ENCODE data around the gene CGB1. TPM values are rescaled to one million over a fixed set of nuclear protein-coding genes. Genes with fewer than 3 reads are reported as not detected.

The CGB1 gene
- polyA plus RNA-seq, 1 experiment, result not detected

GRCh38 chr19:48986211-48986610, 50.5 kb downstream of the CGB1 start:
- Histone ChIP-seq H3K27me3 (ENCODE audit: control insufficient read depth, insufficient read depth, low read length) (no peaks in the 10 kb centered on the region), H3K4me3 (ENCODE audit: low read depth, low read length) (no peak overlapping the region), H3K36me3 (ENCODE audit: control insufficient read depth, insufficient read depth, low read length) (peaks cover 51% of the 10 kb centered on the region)
- DNase-seq (ENCODE audit: low read depth), result no peak
- no peak for TF ChIP-seq CTCF (IDR thresholded peaks at IDR 0.05; ENCODE audit: insufficient read depth, low read depth, low read length)
- CTCF ChIA-PET, result interaction anchor here (1.8 kb wide), 1 partner anchor 16 kb away, joined by 5 read pairs; no protein-coding TSS in a partner anchor
- POLR2A ChIA-PET, result no interaction called here

DNA sequence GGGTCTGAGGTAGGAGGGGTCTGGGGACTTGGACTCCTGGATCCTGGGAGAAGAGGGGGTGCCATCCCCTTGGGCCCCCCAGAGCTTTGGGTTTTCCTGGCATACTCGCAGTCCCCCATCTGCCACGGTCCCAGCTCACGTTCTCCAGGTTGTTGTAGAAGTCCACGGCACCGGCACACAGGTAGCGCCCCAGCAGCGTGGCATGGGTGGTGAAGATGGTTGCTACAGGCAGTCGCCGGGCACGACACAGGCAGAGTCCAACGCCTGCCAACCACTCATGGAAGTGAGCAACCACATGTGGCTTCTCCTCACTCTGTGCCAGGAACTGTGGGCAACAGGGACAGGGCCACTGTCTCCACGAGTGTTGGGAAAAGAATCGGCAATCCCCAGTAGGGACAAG, 51.0 kb downstream of the CGB1 start:
- ChIA-PET CTCF (no interaction called here), POLR2A (no interaction called here)
- Histone ChIP-seq H3K36me3 (ENCODE audit: control insufficient read depth, insufficient read depth, low read length) (peaks cover 47% of the 10 kb centered on the region), H3K27me3 (ENCODE audit: control insufficient read depth, insufficient read depth, low read length) (no peaks in the 10 kb centered on the region), H3K4me3 (ENCODE audit: low read depth, low read length) (no peak overlapping the region)
- DNase-seq (ENCODE audit: low read depth), result no peak
- TF ChIP-seq CTCF (IDR thresholded peaks at IDR 0.05; ENCODE audit: insufficient read depth, low read depth, low read length), result no peak

Small RNA genes within 50 kb of the gene (small RNA-seq; reads per million reads assigned to genes)
- gene MIR6798 (ENCODE audit: insufficient read length, low read depth, low replicate concordance) (not detected), gene RN7SL708P (ENCODE audit: insufficient read length, low read depth, low replicate concordance) (not detected)

Other genes starting within 250 kb of the CGB1 start
- 32.1 and 52.2 TPM in 2 replicates for gene BCAT2, start 225.9 kb downstream of the CGB1 start, polyA plus RNA-seq (2011; rRNA removed)
- gene HSD17B14, start 200.4 kb downstream of the CGB1 start, polyA plus RNA-seq (2011; rRNA removed), result 7.4 and 7.6 TPM in 2 replicates
- gene PLEKHA4, start 168.3 kb downstream of the CGB1 start, polyA plus RNA-seq (2011; rRNA removed), result 3.3 and 5.4 TPM in 2 replicates
- gene PPP1R15A, start 164.5 kb downstream of the CGB1 start, polyA plus RNA-seq (2011; rRNA removed), result 24.7 and 43.0 TPM in 2 replicates
- 0.07 and 0.10 TPM in 2 replicates for gene TULP2, start 138.2 kb downstream of the CGB1 start, polyA plus RNA-seq (2011; rRNA removed)
- gene NUCB1, start 136.6 kb downstream of the CGB1 start, polyA plus RNA-seq (2011; rRNA removed), result 145 and 305 TPM in 2 replicates
- not detected in 2 replicates for gene DHDH, start 103.2 kb downstream of the CGB1 start, polyA plus RNA-seq (2011; rRNA removed)
- gene BAX, start 82.0 kb downstream of the CGB1 start, polyA plus RNA-seq (2011; rRNA removed), result 141 and 159 TPM in 2 replicates
- 2,664 and 3,340 TPM in 2 replicates for gene FTL, start 71.6 kb downstream of the CGB1 start, polyA plus RNA-seq (2011; rRNA removed)
- 36.0 and 49.7 TPM in 2 replicates for gene GYS1, start 43.6 kb downstream of the CGB1 start, polyA plus RNA-seq (2011; rRNA removed)
- 138 and 221 TPM in 2 replicates for gene RUVBL2, start 43.0 kb downstream of the CGB1 start, polyA plus RNA-seq (2011; rRNA removed)
- gene LHB, start 19.8 kb downstream of the CGB1 start, polyA plus RNA-seq (2011; rRNA removed), result not detected in 2 replicates
- gene CGB3, start 12.6 kb downstream of the CGB1 start, polyA plus RNA-seq (2011; rRNA removed), result not detected in 2 replicates
- gene CGB2, start 5.0 kb downstream of the CGB1 start, polyA plus RNA-seq (2011; rRNA removed), result not detected in 2 replicates
- not detected in 2 replicates for gene CGB5, start 7.0 kb upstream of the CGB1 start, polyA plus RNA-seq (2011; rRNA removed)
- 0.22 TPM in 1 of 2 replicates, not detected in the other for gene CGB8, start 12.2 kb upstream of the CGB1 start, polyA plus RNA-seq (2011; rRNA removed)
- 0.27 and 0.28 TPM in 2 replicates for gene CGB7, start 20.9 kb upstream of the CGB1 start, polyA plus RNA-seq (2011; rRNA removed)
- gene NTF4, start 27.9 kb upstream of the CGB1 start, polyA plus RNA-seq (2011; rRNA removed), result 0.10 TPM in 1 of 2 replicates, not detected in the other
- gene KCNA7, start 35.8 kb upstream of the CGB1 start, polyA plus RNA-seq (2011; rRNA removed), result not detected in 2 replicates
- 125 and 268 TPM in 2 replicates for gene SNRNP70, start 48.6 kb upstream of the CGB1 start, polyA plus RNA-seq (2011; rRNA removed)
- 6.7 and 9.4 TPM in 2 replicates for gene LIN7B, start 77.5 kb upstream of the CGB1 start, polyA plus RNA-seq (2011; rRNA removed)
- 0.67 and 0.94 TPM in 2 replicates for gene C19orf73, start 82.2 kb upstream of the CGB1 start, polyA plus RNA-seq (2011; rRNA removed)
- 0.75 and 1.4 TPM in 2 replicates for gene PPFIA3, start 82.6 kb upstream of the CGB1 start, polyA plus RNA-seq (2011; rRNA removed)
- gene HRC, start 118.5 kb upstream of the CGB1 start, polyA plus RNA-seq (2011; rRNA removed), result 0.07 and 0.25 TPM in 2 replicates
- gene TRPM4, start 120.9 kb upstream of the CGB1 start, polyA plus RNA-seq (2011; rRNA removed), result 12.8 and 17.6 TPM in 2 replicates

Data from BJ (cell line).